Cortex of kidney (tissue), 1 donor: ENCODE data around the gene SERPINA6.
"Not testable (repeated sequence)": the region's sequence is repeated elsewhere in the genome, so short reads cannot be mapped to it uniquely, and the experiment has no call there.

Experiments
- DNase-seq: peaks from one replicate; lab custom pipeline; 2025; lab: John Stamatoyannopoulos, UW

The SERPINA6 gene

GRCh38 chr14:94321421-94322271 lies 1.5 kb downstream of the SERPINA6 start:
- no peak for DNase-seq

GRCh38 chr14:94320243-94320642 lies 2.9 kb downstream of the SERPINA6 start:
- DNase-seq, result no peak

- DNase-seq, result no peak
Measured at GRCh38 chr14:94317259-94317658, 5.9 kb downstream of the SERPINA6 start.

- no peak for DNase-seq
Measured at GRCh38 chr14:94316692-94317091, 6.4 kb downstream of the SERPINA6 start.

- no peak for DNase-seq
Measured at GRCh38 chr14:94314890-94315289, 8.2 kb downstream of the SERPINA6 start.

GRCh38 chr14:94313991-94314655 lies 9.0 kb downstream of the SERPINA6 start:
- no peak for DNase-seq

GRCh38 chr14:94312481-94313246 lies 10.5 kb downstream of the SERPINA6 start:
- DNase-seq, result no peak

- no peak for DNase-seq
Measured at GRCh38 chr14:94310248-94310647, 12.9 kb downstream of the SERPINA6 start.

- DNase-seq, result no peak
Measured at GRCh38 chr14:94309721-94310120, 13.4 kb downstream of the SERPINA6 start.

- no peak for DNase-seq
Measured at GRCh38 chr14:94307410-94307992, 15.6 kb downstream of the SERPINA6 start.

GRCh38 chr14:94306047-94306978 lies 16.8 kb downstream of the SERPINA6 start:
- no peak for DNase-seq

GRCh38 chr14:94305620-94306019 lies 17.5 kb downstream of the SERPINA6 start:
- DNase-seq, result no peak

- no peak for DNase-seq
Measured at GRCh38 chr14:94304243-94304642, 18.9 kb downstream of the SERPINA6 start.

- no peak for DNase-seq
Measured at GRCh38 chr14:94303111-94303510, 20.0 kb downstream of the SERPINA6 start.

GRCh38 chr14:94298130-94298529 lies 25.0 kb downstream of the SERPINA6 start:
- DNase-seq, result no peak

- DNase-seq, result not testable (repeated sequence)
Measured at GRCh38 chr14:94296181-94296545, 27.0 kb downstream of the SERPINA6 start.

- no peak for DNase-seq
Measured at GRCh38 chr14:94295360-94296180, 27.6 kb downstream of the SERPINA6 start.

GRCh38 chr14:94293578-94293924 lies 29.6 kb downstream of the SERPINA6 start:
- no peak for DNase-seq

GRCh38 chr14:94292872-94293577 lies 30.1 kb downstream of the SERPINA6 start, which contains the start of gene SERPINA10:
TSS of gene SERPINA10 (minus strand) at chr14:94293268. CDS start at chr14:94290593, 2,675 bp downstream.
- no peak for DNase-seq

GRCh38 chr14:94292526-94292871 lies 30.6 kb downstream of the SERPINA6 start:
- no peak for DNase-seq
